Astrocyte of the spinal cord (primary cell): ENCODE data around the gene GRIN1.

Experiments
- DNase-seq: peaks from one replicate; pipeline ENCODE4 v3.0.0; 2011; ENCODE audit warnings: low read depth, low spot score
- H3K4me3 ChIP-seq: 2 replicates; pipeline ENCODE4 v1.5.1; 2011; ENCODE audit warnings: low read depth, mild to moderate bottlenecking, low read length, moderate library complexity
- in situ Hi-C: cut with HindIII; loops from 2 replicates; pipeline ENCODE4 v1.10.0; 2017; ENCODE audit warnings: low sequenced_read_pairs
- TF ChIP-seq, protein P1 (sequence below): IDR thresholded peaks from 2 replicates; pipeline ENCODE4 v1.5.1; 2012; ENCODE audit warnings: low read depth, mild to moderate bottlenecking, low read length, inconsistent platforms

Gene GRIN1

DNA sequence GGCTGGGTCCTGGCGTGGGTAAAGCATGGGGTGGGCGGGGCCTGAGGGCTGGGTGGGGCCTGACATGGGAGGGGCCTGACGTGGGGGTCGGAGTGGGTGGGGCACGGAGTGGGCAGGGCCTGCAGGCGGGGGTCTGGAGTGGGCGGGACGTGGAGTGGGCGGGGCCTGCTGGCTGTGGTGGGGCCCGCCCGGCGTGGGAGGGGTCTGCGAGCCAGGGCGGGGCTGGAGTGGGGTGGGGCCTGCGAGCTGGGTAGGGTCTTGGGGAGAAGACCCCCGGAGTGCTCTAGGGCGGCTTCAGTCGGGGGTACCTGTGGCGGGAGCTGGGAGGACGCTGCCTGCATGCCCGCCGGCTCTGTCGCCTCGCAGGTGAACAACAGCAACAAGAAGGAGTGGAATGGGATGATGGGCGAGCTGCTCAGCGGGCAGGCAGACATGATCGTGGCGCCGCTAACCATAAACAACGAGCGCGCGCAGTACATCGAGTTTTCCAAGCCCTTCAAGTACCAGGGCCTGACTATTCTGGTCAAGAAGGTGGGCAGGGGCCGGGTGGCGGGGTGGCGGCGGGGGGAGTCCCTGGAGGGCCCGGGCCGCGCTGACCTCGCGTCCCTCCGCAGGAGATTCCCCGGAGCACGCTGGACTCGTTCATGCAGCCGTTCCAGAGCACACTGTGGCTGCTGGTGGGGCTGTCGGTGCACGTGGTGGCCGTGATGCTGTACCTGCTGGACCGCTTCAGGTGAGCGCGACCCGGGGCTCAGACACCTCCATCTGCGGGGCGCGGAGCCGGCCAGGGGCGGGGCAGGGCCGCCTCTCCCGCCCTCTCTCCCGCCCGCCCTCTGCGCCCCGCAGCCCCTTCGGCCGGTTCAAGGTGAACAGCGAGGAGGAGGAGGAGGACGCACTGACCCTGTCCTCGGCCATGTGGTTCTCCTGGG, 22.9 kb downstream of the GRIN1 start:
- no peak for DNase-seq
- in situ Hi-C loops = no loop called here
- H3K4me3 ChIP-seq = no peak overlapping the region
- TF ChIP-seq, protein P1, sequence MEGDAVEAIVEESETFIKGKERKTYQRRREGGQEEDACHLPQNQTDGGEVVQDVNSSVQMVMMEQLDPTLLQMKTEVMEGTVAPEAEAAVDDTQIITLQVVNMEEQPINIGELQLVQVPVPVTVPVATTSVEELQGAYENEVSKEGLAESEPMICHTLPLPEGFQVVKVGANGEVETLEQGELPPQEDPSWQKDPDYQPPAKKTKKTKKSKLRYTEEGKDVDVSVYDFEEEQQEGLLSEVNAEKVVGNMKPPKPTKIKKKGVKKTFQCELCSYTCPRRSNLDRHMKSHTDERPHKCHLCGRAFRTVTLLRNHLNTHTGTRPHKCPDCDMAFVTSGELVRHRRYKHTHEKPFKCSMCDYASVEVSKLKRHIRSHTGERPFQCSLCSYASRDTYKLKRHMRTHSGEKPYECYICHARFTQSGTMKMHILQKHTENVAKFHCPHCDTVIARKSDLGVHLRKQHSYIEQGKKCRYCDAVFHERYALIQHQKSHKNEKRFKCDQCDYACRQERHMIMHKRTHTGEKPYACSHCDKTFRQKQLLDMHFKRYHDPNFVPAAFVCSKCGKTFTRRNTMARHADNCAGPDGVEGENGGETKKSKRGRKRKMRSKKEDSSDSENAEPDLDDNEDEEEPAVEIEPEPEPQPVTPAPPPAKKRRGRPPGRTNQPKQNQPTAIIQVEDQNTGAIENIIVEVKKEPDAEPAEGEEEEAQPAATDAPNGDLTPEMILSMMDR = no peak

DNA sequence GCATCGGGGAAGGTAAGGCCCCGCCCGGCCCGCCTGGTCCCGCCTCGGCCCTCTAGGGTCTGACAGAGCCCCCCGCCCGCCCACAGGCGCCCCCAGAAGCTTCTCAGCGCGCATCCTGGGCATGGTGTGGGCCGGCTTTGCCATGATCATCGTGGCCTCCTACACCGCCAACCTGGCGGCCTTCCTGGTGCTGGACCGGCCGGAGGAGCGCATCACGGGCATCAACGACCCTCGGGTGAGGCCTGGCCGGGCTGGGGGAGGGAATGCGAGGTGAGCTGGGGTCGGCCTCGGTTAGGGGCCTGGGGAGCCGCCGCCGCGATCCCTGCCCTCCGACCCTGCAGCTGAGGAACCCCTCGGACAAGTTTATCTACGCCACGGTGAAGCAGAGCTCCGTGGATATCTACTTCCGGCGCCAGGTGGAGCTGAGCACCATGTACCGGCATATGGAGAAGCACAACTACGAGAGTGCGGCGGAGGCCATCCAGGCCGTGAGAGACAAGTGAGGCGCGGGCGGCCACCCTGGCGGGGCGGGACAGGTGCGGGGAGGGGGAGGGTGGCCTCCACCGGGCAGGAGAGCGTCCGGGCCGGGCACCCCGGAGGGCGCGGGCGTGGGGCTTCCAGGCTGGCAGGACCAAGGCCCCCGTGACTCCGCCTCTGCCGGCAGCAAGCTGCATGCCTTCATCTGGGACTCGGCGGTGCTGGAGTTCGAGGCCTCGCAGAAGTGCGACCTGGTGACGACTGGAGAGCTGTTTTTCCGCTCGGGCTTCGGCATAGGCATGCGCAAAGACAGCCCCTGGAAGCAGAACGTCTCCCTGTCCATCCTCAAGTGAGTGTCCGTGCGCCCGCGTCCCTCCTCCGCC, 23.8 kb downstream of the GRIN1 start:
- in situ Hi-C loops = no loop called here
- TF ChIP-seq, protein P1 = no peak
- no peak overlapping the region for H3K4me3 ChIP-seq
- DNase-seq = no peak

DNA sequence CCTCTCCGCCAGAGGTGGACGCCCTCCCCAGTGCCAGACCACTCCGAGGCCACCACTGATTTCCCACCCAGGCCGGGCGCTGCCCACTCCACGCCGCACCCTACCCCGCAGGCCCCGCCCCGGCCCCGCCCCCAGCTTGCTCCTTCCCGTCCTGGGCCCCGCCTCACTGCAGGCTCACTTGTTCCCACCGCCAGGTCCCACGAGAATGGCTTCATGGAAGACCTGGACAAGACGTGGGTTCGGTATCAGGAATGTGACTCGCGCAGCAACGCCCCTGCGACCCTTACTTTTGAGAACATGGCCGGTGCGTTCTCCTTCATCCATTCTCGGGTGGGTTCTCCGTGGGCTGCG, 24.4 kb downstream of the GRIN1 start:
- DNase-seq = no peak
- TF ChIP-seq, protein P1 = no peak
- in situ Hi-C loops = no loop called here

DNA sequence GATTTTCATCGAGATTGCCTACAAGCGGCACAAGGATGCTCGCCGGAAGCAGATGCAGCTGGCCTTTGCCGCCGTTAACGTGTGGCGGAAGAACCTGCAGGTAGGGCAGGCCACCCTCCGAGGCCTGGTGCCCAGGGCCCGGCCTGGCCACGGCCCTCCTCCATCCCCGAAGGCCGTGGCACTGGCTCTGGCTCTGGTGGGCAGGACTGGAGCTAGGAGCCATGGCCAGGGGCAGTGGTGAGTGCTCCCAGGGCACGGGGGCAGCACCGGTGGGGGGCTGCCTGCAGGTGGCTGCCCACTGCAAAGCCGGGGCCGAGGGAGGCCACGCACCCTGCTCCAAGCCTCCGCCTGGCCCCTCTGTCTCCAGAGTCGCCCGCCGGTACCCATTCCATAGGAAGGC, 24.9 kb downstream of the GRIN1 start:
- H3K4me3 ChIP-seq = no peak overlapping the region
- TF ChIP-seq, protein P1 = no peak
- no peak for DNase-seq
- in situ Hi-C loops = no loop called here

More for the DNA sequence above, 24.4 kb downstream of the GRIN1 start:
- no peak overlapping the region for H3K4me3 ChIP-seq

DNA sequence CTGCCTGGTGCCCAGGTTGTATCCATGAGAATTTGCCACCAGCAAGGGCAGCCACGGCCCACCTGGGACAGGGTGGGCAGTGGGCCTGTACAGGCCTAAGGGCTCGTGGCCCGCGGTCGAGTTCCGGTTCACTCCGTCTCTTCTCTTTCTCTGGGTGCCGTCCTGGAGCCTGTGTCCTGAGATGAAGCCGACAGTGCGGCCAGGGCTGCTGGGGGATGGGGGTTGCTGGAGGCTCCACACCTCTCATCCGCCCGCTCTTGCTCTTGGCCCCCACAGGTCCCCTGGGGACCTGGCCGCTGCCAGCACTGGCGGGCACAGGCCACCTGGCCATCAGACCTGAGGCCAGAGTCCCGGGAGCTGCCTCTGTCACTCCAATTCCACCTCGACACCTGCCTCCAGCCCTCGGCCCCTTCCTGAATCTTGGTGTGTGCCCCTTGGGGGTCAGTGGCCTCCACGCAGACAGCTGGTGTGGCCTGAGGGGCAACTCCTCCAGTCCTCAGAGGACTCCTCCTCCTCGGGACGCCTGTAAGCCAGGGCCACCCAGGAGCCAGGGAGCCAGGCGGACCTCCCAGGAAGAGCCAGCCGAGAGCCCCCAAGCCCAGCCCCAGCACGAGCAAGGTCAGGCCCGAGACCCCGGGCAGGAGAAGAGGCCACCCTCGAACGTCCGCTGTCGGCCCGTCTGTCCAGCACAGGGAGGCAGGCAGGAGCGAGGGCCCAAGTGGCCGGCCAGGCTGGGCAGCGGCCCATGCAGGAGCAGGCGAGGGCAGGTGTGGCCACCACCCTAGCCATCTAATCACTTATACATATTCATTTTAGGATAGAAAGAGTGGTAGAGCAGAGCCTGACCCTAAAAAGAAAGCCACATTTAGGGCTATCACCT, 25.7 kb downstream of the GRIN1 start:
- DNase-seq = no peak
- in situ Hi-C loops = no loop called here
- no peak overlapping the region for H3K4me3 ChIP-seq
- TF ChIP-seq, protein P1 = no peak
